H54 (cell line): Measurements from ENCODE around the gene SMYD5.

Source experiments
- DNase-seq: peaks from one replicate; pipeline ENCODE4 v3.0.0; 2011; ENCODE audit warnings: low spot score, mixed read lengths; ENCODE audit not compliant: insufficient read length
- FAIRE-seq: peaks from 3 replicates; lab custom pipeline; 2011; peaks lifted over from hg19 to GRCh38; lab: Jason Lieb, UNC
- POLR2A ChIP-seq: IDR thresholded peaks from 2 replicates; pipeline ENCODE4 v1.6.1; 2011; ENCODE audit warnings: low read depth, mild to moderate bottlenecking, low read length

The SMYD5 gene

DNA sequence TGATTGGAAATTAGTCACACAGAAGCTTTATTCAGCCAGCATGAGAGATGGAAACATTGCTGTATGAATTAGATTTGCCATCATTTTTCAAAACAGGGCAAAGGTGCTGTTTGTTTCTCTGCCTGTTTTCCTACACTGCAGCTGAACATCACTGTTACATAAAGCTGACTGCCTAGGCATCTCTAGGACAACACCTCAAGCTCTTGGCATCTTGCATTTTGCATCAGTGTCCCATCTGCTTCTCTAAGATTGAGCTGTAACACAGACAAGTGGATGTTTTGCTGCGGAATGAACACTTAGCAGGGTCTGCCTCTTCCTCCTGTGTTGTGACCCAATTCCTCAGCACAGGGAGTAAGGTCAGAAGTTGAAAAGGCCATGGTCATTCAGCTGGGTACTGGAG, 24.9 kb downstream of the SMYD5 start:
- TF ChIP-seq POLR2A = no peak
- no peak for FAIRE-seq
- no peak for DNase-seq

DNA sequence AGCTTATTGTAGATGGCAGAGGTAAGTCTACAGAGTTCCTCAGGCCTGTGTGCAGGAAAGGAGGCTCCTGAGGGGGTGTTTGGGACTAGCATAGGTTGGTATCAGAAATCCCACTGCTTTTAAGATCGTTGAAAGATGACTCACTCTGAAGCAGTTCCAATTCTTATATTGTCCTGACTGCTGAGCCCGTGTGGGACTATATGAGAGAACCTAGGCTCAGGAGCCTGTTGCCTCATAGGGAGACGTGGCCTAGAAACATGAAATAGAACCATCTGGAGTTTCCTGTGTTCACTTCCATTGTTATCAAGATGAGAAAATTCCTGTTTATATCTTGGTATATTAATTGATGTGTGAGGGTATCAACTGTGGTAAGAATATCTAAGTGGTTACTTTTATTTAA, 25.7 kb downstream of the SMYD5 start:
- FAIRE-seq (no peak), DNase-seq (no peak)
- TF ChIP-seq POLR2A = no peak

GRCh38 chr2:73243884-73244570, 30.0 kb downstream of the SMYD5 start:
- TF ChIP-seq POLR2A = no peak
- FAIRE-seq (peak; percentile 50), DNase-seq (no peak)

DNA sequence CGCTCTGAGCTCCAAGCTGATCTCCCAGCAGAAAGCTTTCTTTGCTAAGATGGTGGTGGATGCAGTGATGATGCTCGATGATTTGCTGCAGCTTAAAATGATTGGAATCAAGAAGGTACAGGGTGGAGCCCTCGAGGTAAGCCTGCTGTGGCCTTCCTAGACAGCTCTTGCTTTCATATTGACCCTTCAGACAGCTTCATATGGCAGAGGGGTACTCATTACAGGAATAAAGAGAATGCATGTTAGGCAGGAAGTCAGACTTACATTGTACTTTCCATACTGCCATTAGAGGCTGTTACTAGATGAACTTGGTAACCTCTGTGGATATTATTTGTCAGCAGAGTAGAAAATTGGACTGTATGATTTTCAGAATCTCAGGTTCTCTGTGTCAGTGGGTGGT, 30.5 kb downstream of the SMYD5 start:
- FAIRE-seq = no peak
- no peak for TF ChIP-seq POLR2A
- DNase-seq = no peak

DNA sequence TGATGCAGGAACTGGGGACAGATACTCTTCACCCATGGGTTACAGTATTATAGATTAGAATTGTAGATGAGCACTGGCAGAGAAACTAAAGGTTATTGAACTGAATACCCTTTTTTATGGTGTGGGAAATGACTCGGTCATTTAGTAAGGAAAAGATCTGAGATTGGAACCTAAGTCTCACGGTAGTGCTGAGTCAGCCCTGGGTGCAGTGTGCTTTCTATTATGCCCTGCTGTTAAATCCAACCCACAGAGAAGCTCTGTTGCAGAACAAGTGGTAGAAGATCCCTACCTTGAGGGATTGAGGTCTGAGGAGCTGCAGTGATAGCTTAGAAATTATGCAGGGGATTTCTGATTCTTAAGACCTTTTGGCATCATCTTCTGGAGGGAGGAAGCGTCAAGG, 32.8 kb downstream of the SMYD5 start:
- FAIRE-seq = no peak
- no peak for DNase-seq
- TF ChIP-seq POLR2A = no peak

DNA sequence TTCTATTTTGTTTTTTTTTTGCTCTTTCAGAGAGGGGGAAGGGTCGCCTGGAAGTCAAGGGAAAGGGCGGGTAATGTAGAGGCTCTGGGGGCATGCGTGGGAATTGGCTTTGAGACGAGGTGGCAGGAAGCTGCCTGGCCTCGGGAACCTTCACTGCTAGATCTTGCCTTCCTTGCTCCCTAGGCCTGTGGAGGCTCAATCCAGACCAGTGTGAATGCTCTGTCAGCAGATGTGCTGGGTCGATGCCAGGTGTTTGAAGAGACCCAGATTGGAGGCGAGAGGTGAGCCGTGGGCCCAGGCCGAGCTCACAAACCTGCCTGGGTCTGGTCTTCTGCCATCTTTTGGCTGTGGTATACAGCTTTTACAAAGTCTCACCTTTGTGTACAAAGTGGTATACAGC, 35.6 kb downstream of the SMYD5 start:
- TF ChIP-seq POLR2A = no peak
- DNase-seq (no peak), FAIRE-seq (no peak)

GRCh38 chr2:73250872-73251846, 37.1 kb downstream of the SMYD5 start:
- no peak for TF ChIP-seq POLR2A
- FAIRE-seq = no peak
- DNase-seq = no peak

DNA sequence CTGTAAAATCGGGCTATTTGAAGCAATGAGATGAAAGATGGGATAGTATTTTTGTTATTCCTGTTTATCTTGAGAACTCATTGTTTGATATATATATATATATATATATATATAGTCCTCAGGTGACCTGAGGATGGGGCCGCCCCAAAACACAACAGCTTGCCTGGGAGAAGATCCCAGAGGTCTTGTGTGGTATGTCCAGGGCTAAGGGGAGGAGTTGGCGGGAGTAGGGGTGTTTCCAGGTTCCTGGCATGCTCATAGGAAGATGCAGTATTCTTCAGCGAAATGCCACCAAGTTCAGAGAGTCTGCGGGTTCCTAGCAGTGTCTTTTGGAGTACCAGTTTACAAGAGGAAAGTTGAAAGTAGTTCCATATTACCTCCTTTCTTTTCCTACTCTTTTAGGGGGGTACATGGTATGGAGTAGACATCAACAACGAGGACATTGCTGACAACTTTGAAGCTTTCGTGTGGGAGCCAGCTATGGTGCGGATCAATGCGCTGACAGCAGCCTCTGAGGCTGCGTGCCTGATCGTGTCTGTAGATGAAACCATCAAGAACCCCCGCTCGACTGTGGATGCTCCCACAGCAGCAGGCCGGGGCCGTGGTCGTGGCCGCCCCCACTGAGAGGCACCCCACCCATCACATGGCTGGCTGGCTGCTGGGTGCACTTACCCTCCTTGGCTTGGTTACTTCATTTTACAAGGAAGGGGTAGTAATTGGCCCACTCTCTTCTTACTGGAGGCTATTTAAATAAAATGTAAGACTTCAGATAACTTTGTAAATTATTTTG, 38.4 kb downstream of the SMYD5 start:
- DNase-seq (no peak), FAIRE-seq (no peak)
- no peak for TF ChIP-seq POLR2A

DNA sequence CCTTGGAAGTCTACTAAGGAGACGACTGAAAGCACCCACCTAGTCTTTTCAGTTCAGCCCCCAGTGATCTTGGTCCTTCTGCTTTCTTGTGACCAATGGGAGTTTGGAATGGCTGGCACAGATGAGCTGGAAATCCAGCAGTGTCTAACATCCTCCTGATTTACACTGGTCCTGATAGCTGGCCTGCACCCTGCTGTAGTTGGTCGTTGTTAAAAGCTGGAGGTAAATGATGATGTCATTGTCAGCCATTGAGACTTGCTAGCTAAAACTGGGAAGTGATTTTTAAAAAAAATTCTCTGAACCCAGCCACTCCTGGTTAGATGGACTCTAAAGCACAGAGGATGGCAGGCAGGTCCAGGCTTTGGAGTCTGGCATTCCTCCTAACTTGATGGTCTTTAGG, 39.4 kb downstream of the SMYD5 start:
- FAIRE-seq (no peak), DNase-seq (no peak)
- no peak for TF ChIP-seq POLR2A

- DNase-seq = no peak
- FAIRE-seq = no peak
- no peak for TF ChIP-seq POLR2A
Measured at GRCh38 chr2:73253901-73254300, 39.9 kb downstream of the SMYD5 start.

DNA sequence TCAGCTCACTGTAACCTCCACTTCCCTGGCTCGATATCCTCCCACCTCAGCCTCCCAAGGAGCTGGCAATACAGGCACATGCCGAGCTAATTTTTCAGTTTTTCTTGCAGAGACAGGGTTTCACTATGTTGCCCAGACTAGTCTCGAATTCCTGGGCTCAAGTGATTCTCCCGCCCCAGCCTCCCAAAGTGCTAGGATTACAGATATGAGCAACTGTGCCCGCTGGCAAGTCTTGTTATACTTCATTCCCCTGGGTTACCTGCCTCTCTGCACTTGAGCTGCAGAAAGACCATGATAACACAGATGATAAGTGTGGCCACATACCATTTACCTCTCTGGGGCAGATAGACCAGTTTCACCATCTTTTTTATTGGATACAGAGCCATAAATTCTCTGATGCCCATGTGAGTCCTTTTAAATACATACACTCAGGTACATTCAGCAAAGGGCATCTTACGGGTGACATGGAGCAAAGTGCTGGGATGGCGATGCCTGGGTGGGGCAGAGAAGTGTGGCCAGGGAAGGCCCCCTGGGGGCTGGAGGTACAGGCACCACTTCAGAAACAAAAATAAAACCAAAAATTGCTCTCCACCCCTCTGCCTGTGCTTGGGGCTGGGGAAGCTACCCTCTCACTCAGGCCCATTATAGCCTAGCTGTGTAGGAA, 40.4 kb downstream of the SMYD5 start:
- TF ChIP-seq POLR2A = no peak
- DNase-seq (no peak), FAIRE-seq (no peak)

DNA sequence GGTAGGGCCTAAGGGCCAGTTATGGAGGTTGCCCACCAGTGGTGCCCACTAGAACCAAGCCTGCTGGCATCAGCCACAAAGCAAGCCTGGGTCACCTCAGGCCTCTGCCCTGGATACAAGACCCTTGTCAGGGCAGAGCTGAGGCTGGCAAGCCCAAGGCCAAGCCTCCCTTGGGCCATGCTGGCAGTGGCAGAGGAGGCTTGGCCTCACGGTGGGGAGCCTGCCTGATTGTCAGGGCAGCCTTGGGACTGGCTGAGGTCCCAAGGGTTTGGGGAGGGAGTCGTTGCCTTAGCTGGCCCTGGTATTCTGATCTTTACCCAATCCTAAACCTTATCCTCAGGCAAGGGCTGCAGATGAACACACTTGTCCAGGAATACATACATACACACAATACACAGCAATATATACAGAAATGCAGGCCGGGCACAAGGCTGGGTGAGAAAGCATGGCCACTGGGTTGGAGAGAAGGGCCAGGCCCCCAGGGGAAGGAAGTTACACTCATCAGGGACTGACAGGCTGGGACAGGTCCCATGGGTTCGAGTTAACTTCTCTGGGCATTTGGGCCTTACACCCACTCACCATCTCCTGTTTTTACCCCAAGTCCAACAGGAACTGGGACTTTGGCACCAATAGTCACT, 41.1 kb downstream of the SMYD5 start:
- no peak for FAIRE-seq

GRCh38 chr2:73255907-73256617, 42.0 kb downstream of the SMYD5 start:
- no peak for TF ChIP-seq POLR2A
- FAIRE-seq (no peak), DNase-seq (no peak)

More for the DNA sequence above, 41.1 kb downstream of the SMYD5 start:
- no peak for TF ChIP-seq POLR2A
- no peak for DNase-seq
